HCT116 (cell line): ENCODE results near the gene TELO2.

Experiments used
- ATF3 ChIP-seq: IDR thresholded peaks from 2 replicates; pipeline ENCODE4 v1.6.1; 2012
- CTCF ChIP-seq, 3 experiments: fragments of 200-600 bp in 1 of 3; sonication (generic) in 1 of 3; IDR thresholded peaks in 2 of 3; conservative IDR thresholded peaks in 1 of 3; 2 replicates each; pipeline ENCODE4 v1.5.1; 2012 to 2017; ENCODE audit warnings: low read depth in 2 of 3, low read length in 2 of 3, antibody characterized with exemption in 1 of 3, borderline replicate concordance in 1 of 3, control low read depth in 1 of 3, mild to moderate bottlenecking in 1 of 3, mixed read lengths in 1 of 3, mixed run types in 1 of 3, moderate library complexity in 1 of 3; ENCODE audit not compliant: insufficient read depth in 1 of 3
- EZH2phosphoT487 ChIP-seq: fragments of 200-600 bp; IDR thresholded peaks from 2 replicates; pipeline ENCODE4 v1.6.1; 2018; ENCODE audit warnings: antibody characterized with exemption, borderline replicate concordance
- JUND ChIP-seq: IDR thresholded peaks from 2 replicates; pipeline ENCODE4 v1.6.1; 2012
- MAX ChIP-seq: IDR thresholded peaks from 2 replicates; pipeline ENCODE4 v1.6.1; 2012
- POLR2A ChIP-seq: IDR thresholded peaks from 2 replicates; pipeline ENCODE4 v1.7.0; 2011; ENCODE audit warnings: borderline replicate concordance; ENCODE audit not compliant: insufficient read depth, insufficient read length; ENCODE audit errors: extremely low read depth
- RAD21 ChIP-seq: IDR thresholded peaks from 2 replicates; pipeline ENCODE4 v1.6.1; 2012; ENCODE audit warnings: low read depth, mild to moderate bottlenecking
- REST ChIP-seq: IDR thresholded peaks from 2 replicates; pipeline ENCODE4 v1.6.1; 2012; ENCODE audit warnings: low read depth
- SIN3A ChIP-seq: IDR thresholded peaks from 2 replicates; pipeline ENCODE4 v1.6.1; 2012; ENCODE audit warnings: low read depth
- TCF7L2 ChIP-seq: IDR thresholded peaks from 2 replicates; pipeline ENCODE4 v1.7.0; 2011; ENCODE audit warnings: borderline replicate concordance, inconsistent platforms; ENCODE audit not compliant: insufficient read depth, insufficient read length; ENCODE audit errors: extremely low read depth

GRCh38 chr16:1526608-1527555, 33.7 kb downstream of the TELO2 start:
- TF ChIP-seq CTCF (IDR thresholded peaks at IDR 0.05 in 2 of 3, conservative IDR thresholded peaks at IDR 0.05 in 1 of 3; ENCODE audit: borderline replicate concordance in 1 of 3, insufficient read depth in 1 of 3, low read depth in 2 of 3, low read length in 2 of 3) (no peak), JUND (no peak), MAX (no peak), TCF7L2 (no peak), REST (no peak), ATF3 (no peak), RAD21 (no peak), SIN3A (no peak), EZH2phosphoT487 (no peak), POLR2A (no peak)
